Middle frontal gyrus (tissue), 1 donor: ENCODE data around the gene SEPTIN5.

Source experiments
- DNase-seq: peaks from one replicate; pipeline ENCODE4 v3.0.0-alpha.2; 2015; ENCODE audit warnings: low spot score; ENCODE audit errors: extremely low spot score

The SEPTIN5 gene

DNA sequence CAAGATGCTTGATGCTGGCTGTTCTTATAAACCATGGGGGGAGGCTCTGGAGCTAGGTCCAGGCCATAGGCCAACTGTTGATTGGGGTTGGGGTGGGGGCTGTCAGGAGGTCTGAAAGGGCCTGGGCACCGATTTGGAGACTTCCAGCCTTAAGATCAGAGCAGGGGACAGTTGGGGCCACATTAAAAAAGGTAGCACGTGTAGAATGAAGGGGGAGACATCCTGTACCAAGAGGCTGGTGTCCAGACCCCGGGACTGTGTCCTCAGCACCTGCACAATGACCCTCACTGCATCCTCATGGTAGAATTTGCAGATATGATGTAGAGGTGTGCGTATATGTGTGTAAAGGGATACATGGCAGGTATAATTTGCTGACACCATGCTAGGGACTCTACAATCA lies 33.8 kb downstream of the SEPTIN5 start:
- DNase-seq: no peak

DNA sequence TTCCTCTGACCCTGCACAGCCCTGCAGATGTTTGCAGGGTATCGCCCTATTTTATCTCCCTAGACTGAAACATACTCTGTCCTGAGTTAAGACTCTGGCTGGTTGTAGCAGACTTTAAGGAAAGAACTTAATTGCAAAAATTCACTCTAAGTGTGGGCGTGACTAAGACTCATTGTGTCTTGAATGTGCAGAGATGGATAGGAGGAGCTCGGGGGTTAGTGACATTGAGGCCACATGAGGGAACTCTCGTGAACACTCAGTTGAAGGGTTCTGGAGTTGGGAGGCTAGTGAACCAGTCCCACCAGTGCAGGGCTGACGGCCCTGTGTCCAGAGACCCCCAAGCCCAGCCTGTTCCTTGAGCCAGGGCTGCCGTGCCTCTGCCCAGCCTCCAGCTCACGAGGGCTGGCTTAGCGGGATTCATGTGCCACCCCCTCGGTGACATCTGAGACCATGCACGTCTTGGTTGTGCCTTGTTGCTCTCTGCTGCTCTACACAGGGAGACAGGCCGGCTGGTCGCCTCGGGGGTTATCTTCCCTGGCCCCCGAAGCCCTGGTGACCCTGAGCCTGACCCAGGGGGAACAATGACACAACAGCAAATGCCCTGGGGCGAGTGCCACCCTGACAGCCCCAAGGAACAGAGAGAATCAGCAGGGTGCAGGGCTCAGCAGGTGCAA lies 34.8 kb downstream of the SEPTIN5 start:
- DNase-seq: no peak

DNA sequence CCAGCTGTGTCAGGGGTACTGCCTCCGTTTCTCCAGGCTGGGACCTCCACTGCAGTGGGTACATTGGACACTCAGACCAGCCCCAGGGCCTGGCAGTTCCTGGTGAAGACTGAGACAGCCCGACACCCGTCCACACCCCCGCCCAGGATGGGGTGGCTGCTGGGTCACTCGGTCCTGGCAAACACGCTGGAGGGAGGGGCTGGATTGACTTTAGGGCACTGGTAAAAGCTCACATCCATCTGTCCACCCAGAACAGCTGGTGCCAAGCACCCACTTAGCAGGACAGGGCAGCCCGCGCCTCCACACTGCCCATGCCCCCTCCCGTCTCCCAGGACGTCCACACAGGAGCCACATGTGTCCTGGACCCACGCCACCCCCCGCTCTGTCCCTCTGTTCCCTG lies 35.6 kb downstream of the SEPTIN5 start:
- no peak for DNase-seq

DNA sequence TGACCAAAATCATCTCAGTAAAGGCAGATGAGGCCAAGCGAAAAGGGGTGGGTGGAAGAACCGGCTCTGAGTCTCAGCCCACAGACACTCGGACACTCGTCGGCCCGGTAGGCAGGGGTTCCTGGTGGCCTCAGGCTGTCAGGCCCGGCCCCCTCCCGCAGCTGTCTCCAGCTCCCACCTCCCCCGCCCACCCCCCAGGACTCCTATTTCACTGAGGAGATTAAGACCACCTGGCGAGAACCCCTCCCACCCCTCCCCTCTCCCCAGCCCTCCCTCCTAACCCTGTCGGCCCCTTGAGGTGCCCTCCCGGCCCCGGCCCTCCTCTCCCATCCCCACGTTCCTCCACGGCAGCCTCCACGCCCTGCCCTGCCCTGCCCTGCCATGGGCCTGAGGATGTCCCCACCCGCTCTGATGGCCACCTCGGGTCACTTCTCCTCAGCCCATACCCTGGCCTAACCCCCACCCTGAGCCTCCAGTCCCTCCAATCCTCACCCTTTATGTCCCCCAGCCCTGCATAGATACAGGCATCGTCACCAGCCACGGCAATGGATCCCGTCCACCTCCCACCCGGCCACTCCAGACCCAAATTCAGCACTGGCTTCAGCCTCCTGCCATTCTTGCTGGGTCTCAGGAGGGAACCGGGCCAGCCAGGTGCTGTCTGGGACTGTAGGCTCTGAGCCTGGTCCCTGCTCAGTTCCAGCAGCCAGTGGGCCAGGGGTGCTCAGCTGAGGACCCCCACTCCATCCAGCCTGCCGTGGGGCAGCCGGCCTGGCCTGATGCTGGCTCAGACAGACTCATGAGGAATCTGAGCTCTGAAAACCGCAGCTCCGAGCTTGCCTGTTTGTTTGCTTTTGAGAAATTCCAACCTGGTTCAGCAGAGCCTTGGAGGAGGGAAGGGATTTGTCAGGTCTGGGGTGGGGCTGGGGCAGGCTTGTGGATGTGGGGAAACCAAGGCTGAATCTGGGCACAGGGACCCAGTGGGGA lies 36.5 kb downstream of the SEPTIN5 start:
- no peak for DNase-seq

DNA sequence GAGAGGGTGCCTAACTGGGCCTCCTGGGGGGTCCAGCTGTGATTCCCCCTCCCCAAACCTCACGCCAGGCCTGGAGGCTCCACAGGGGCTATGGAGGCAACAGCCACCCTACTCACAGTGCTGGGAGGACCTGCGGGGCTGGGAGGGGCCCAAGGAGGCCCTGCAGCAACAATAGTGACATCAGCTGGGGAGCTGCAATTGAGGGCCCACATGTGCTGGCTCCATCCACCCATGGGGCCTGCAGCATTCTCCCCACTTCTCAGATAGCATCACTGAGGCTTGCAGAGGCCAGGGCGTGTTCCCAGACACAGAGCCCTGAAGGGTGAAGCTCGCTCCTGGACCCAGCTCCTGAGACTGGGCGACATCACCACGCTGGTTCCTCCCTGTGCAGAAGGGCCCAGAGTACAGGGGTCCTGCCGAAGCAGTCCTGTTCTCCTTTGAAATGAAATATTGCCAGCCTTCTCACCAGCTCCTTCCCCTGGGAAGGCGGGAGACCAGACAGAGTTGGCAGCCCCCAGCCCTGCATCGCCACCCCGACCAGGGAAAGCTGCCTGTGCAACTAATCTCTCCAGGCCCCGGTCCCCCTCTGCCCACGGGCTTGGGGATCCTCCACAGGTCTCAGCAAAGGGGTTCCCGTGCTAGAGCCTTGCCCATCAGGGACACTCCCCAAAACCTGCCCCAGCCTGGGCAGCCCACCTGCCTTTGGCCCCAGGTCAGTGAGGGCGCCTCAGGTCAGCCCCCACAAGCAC lies 37.4 kb downstream of the SEPTIN5 start:
- DNase-seq: no peak

DNA sequence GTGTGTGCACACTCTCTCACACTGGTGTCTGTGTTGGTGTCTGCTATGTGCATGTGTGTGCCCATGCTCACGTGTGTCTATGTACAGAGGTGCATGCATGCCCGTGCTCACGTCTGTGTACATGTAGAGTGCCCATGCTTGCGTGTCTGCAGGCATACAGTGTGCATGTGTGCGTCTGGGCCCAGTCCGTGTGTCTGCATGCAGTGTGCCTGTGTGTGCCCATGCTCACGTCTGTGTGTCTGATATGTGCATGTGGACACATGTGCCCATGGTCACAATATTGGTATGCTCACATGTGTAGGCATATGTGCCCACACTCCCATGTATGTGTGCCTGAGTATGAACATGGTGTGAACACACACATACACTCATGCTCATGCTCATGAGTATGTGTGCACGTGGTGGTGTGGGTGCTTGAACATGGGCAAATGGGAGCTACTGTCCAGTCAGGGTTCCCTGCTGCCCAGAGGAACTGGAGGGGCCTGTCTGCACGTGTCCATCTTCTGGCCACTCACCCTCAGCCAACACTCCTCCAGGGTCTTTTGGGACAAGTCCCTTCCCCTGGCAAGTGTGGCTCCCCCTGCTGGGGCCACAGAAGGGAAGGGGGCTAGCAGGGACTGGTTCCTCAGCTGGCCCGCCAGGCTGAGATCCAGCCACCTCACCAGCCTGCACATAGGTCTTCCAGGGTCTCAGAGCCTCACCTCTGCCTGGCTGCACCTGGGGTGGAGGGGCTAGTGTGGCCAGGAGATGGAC lies 39.0 kb downstream of the SEPTIN5 start:
- no peak for DNase-seq

DNA sequence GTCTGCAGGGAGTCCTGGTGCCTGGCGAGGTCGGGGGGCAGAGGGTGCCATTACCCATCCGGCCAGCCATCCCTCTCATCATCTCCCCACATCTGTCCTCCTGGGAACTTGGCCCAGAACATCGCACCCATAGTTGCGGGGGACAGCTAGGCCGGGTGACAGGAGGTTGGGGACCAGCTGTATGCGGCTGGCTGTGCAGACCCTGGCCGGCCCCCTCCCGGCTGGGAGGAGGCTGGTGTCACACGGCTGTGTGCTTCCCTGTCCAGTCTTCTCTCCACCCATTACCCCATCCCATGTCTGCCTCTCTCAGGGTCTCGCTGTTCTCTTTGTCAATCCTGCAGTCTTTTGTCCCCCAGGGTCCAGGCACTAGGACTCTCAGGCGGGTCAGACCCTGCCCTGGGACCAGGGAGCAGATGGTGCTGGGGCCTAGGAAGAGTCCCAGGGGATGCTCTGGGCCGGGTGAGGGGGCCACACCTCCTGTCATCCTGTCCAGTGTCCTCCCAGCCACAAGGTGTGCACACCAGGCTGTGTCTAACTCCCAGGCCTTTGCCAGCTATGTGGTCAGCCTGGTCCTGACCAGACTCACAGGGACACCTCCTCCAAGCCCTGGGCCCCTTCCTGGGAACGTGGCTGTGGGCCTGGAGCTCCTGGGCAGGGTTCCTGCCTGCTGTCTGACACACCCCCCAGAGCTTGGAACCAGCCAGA lies 39.8 kb downstream of the SEPTIN5 start:
- DNase-seq: no peak

DNA sequence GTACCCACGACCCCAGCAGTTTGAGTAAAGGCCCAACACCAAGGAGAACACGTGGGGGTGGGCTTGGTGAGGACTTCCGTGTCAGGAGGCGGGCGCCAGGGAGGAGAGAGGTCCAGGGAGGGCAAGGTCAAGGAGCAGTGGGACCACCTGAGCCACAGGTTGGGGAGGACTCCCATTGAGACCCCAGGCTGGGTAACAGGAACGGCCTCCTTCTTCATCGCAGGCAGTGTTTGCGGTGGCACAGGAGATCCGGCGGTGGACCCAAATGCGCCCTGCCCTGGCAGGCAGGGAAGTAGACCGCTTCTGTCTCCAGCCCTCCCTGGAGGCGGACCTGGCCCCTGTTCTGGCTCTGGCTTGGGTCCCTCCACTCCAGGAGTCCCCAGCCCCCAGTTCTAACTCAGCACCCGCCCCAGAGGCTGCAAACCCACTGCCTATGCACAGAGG lies 40.4 kb downstream of the SEPTIN5 start:
- no peak for DNase-seq

DNA sequence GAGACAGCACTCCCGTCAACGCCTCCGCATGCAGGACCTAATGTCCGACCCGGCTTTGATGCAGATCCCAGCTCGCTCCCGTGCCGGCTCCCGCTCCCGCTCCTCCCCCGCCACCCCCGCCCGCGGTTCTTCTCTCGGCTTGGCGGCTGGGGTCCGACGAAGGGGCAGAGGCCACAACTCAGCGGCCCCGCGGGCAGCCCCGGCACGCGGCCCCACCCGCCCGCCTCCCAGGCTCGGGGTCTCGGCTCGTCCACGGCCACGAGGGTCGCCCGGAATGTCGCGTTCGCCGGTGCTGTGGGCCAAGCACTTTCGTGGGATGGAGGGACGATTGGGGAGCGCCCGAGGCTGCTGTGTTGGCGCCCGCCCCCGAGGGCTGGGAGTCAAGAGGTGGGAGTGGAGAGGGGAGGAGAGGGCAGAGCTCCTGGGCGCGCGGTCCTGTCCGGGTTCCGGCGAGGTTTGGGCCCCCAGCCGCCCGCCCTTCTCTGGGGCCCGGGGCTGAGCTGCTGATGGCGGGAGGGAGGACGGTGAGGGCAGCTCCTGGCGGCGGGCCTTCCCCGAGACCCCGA lies 40.9 kb downstream of the SEPTIN5 start:
- DNase-seq: no peak

DNA sequence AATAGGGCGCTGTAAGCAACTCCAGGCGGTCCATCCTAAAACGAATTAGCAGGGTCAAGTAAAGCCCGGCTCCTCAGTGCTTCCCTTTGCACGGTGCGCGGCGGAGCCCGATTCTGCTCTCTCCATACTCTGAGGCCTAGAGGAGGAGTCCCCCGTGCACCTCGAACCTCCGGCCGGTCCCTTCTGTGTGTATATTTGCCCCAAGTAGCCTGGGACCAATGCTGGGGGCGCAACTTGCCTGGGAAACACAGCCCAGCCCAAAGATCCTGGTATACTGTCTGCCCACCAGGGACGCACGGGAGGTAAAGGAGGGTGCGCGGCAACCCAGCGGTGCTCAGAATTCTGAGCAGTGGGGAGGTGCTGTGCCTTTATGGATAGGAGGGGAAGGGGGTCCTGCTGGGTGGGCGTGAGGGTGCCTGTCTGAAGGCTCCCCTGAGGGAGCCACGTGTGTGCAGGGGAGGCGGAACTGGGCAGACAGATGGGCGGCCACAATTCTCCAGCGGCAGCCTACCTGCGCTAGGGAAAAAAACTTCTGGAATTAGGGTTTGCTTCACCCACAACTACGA lies 41.5 kb downstream of the SEPTIN5 start:
- no peak for DNase-seq

DNA sequence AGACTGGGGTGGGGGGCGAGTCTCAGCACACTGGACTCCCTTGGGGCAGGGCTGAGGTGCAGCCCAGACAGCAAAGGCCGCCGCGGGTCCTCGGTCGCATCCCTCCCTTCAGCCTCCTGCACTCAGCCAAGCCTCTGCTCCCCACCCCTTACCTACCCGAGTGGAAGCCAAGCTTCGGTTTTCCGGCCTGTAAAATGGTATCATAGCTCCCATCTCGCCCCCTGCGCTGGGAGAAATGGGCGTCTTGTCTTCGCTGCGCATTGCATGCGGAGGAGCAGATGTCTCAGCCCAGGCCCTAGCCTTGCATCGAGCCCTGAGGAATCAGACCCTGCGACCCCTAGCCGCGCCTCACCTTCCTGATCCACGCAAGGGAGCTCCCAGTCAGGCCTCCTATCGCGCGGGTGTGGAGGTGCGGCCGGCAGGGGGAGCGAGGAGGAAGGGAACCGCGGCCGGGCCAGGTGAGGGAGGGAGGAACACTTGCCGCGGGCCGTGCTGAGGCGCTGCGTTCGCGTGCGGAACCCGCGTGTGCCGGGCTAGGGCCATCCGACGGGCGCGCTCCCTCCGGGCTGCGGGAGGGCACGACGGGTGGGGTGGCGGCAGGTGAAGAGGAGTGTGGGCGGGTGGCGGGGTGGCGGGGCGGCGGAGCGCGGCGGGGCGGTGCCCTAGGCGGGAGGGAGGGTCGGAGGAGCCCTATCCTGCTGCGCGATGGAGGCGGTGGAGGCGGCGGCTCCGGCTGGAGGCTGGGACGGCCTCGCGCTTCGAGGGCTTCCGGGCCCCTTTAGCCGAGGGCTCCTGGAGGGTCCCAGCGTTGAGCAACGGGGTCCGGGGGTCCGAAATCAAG lies 42.2 kb downstream of the SEPTIN5 start:
- DNase-seq: no peak

DNA sequence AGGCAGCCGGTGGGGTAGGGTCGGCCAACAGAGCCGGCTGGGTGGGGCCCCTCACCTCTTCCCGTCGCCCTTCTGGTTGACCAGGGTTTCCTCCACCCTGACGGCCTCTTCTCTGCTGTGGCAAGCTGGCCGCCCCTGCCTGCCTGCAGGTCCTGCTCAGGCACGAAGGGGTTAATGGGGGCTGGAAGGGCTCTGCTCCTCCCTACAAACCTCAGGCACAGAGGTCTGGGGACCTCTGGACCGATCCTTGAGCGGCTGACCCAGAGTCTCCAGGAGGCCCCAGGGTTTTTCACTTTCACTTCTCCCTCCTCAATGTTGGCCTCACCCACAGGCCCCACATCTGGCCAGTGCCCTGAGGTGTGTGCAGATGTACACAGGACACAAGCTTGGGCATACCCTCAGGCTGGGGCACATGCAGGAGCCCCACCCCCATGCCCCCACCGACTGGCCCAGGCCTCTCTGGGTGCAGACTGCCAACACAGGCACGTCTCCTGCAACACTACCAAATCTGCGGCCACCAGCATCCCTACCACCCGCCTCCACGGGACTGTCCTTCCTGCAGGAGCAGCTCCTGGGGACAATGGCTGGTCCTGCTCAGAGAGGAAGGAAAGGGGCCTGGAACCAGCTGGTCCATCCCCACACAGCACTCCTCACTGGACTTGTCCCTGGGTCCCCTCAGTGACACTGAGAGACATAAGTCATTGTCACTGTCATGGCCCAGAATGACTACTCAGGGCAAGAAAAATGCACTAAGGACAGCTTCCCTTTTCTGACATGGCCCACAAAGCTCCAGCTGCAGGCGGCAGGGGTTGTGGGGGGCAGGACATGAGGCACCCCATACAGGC lies 43.1 kb downstream of the SEPTIN5 start:
- DNase-seq: no peak

DNA sequence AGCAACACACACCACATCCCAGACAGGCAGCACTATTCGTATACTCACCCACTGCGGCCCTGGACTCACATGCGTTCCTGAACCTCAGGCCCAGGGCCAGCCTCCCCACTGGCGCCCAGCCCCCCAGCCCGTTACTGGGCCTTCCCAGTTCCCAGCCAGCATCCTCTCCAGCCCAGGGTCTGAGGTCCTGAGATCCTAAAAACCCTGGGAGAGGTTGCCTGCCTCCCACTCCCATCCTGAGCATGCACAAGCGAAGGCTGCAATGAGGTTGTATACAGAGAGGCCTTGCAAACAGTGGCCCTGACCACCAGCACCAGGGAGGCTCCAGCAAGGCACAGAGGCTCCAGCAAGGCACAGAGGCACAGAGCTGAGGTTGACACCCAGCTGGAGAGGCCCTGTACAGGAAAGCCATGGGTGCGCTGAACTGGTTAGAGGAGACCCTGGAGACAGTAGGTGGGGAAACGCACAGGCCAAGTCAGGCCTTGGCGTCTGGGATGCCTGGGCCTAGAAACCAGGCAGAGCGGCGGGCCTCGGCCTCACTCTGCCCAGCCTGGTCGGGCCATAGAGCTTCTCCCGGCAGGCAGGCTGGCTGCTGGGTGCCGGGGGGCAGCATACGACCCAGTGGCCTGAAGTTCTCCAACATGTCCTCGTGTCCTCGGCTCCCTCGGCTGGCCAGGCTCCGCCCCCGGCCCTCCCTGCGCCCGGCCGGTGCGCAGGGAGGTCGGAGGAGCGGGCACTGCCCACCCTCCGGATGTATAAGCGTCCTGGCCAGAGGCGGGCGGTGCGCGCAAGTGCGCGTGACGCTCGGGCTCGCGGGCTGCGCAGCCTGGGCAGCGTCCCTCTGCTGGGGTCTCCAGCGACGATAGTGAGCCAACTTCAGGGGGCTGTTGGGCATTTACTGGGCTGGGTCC lies 43.9 kb downstream of the SEPTIN5 start:
- no peak for DNase-seq

DNA sequence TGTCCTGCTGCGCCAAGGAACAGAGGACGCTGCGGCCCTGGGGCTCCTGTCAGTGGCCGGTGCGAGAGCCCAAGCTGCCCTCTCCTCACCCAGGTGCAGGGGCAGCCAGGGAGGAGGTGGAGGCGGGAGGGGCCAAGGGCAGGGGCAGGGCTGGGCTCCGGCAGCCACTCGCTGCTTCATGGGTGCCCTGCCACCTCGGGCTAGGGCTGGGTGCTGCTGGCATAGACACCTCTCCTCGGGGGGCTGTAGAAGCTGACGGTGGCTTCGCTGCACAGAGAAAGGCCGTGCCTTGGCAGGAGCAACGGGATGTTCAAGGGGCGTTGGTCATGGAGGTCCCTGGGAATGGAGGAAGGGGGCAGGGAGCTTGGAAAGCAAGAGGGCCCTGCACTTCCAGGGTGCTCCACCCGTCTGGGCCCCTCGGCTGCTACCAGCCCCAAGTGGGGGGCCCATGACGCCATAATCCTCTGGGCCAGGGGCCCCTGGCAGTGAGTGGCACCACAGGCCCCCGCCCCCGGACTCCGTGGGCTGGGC lies 44.7 kb downstream of the SEPTIN5 start:
- DNase-seq: no peak

DNA sequence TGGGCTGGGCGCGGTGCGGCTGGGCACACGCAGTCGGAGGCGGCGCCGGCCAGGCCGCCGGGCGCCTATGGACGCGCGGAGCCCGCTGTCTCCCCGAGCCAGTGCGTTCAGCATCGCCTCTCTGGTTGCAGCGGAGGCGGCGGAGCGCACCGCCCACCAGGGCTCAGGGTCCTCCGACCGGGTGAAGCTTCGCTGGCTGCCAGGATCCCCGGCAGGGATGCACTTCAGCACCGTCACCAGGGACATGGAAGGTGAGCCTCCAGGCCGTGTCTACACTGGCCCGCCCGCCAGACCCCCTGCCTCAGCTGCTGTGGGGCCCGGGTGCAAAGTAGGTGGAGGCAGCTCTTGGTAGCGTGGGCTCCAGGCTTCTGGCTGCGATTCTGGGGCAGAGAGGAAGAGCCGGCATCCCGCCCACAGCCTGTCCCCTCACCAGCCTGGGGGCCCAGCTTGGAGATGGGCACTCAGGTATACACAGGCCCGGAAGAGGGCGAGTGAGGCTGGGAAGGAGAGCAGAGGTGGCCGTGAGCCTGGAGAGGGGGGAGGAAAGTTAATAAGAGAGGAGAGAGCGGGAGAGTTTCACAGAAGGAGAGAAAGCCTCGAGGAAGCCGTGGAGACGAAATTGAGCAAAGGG lies 45.2 kb downstream of the SEPTIN5 start:
- no peak for DNase-seq
